Kidney (tissue), 14 donors: ENCODE measurements around the gene RCAN1. TPM values are rescaled to one million over a fixed set of nuclear protein-coding genes. Genes with fewer than 3 reads are reported as not detected.
A peak's percentile ranks its signal among the peaks of the same experiment; 100 is the strongest.

Experiments used
- DNase-seq, 5 donors: peaks; one replicate each; pipeline ENCODE4 v3.0.0-alpha.2; 2013 to 2020
- FAIRE-seq: peaks from 2 replicates; lab custom pipeline; 2012; peaks lifted over from hg19 to GRCh38; lab: Jason Lieb, UNC
- H3K27ac ChIP-seq, 2 donors: one replicate each; pipeline ENCODE4 v1.7.0; 2013; ENCODE audit warnings: low read depth in 2 of 2, low read length in 2 of 2, inconsistent platforms in 1 of 2
- H3K27me3 ChIP-seq: one replicate; pipeline ENCODE4 v1.7.1; 2013; ENCODE audit warnings: low read length, inconsistent platforms; ENCODE audit not compliant: control insufficient read depth, insufficient read depth
- H3K36me3 ChIP-seq, 3 donors: one replicate each; pipeline versions ENCODE4 v1.7.0 to v1.7.1; 2013; ENCODE audit warnings: low read length in 3 of 3, control low read depth in 1 of 3, inconsistent platforms in 1 of 3; ENCODE audit not compliant: insufficient read depth in 3 of 3, control insufficient read depth in 2 of 3
- H3K4me1 ChIP-seq, 3 donors: one replicate each; pipeline versions ENCODE4 v1.7.0 to v1.7.1; 2013; ENCODE audit warnings: low read length in 3 of 3, inconsistent platforms in 1 of 3, low read depth in 1 of 3; ENCODE audit not compliant: control insufficient read depth in 2 of 3, insufficient read depth in 2 of 3
- H3K4me3 ChIP-seq, 3 donors: one replicate each; pipeline versions ENCODE4 v1.7.0 to v1.8.1; 2013; ENCODE audit warnings: low read length in 3 of 3, control low read depth in 1 of 3, inconsistent platforms in 1 of 3
- H3K9ac ChIP-seq, 3 donors: one replicate each; pipeline versions ENCODE4 v1.7.0 to v1.7.1; 2013; ENCODE audit warnings: low read length in 3 of 3, control low read depth in 1 of 3, inconsistent platforms in 1 of 3
- H3K9me3 ChIP-seq, 3 donors: one replicate each; pipeline versions ENCODE4 v1.7.0 to v1.7.1; 2013; ENCODE audit warnings: low read length in 3 of 3, control low read depth in 1 of 3, inconsistent platforms in 1 of 3; ENCODE audit not compliant: control insufficient read depth in 2 of 3, insufficient read depth in 1 of 3
- intact Hi-C: fragments of 100-400 bp; cut with DNase I; formaldehyde crosslinking; loops from one replicate; pipeline ENCODE4 v1.11.1; 2022
- polyA plus RNA-seq: library from polyadenylated mRNA; stranded (reverse); fragments of 350-450 nt; fragmentation: Illumina TruSeq; extraction: RNeasy Lipid Tissue Mini Kit (QIAGEN cat#74804); gene quantifications from one replicate; pipeline ENCODE4 v1.2.3, GENCODE V29; 2014; ENCODE audit warnings: low read depth, low replicate concordance; ENCODE audit not compliant: insufficient read depth
- total RNA-seq: library from RNA; stranded (reverse); fragmentation: NEBNext Ultra II Directional; extraction: Animal tissue kit (Norgen Biotek cat#: 25700); gene quantifications from one replicate; pipeline ENCODE4 v1.2.1, GENCODE V29; 2021
- TF ChIP-seq, protein P1 (sequence below): IDR thresholded peaks from 3 replicates; pipeline ENCODE4 v1.5.1; 2012; ENCODE audit warnings: mild to moderate bottlenecking, moderate library complexity, borderline replicate concordance; ENCODE audit not compliant: insufficient read depth; ENCODE audit errors: extremely low read depth
- donor health status: control.
- donor health status: control.
- donor health status: control.
- donor health status: control.
- donor health status: control.
- donor health status: DM: yes; HTN: yes; CAD: no.
- donor health status: Normal renal cell carcinoma (clear cell type).

Gene RCAN1
- total and polyA plus RNA-seq, 2 donors from 2014 or later: 31.3 to 55.3 TPM

DNA sequence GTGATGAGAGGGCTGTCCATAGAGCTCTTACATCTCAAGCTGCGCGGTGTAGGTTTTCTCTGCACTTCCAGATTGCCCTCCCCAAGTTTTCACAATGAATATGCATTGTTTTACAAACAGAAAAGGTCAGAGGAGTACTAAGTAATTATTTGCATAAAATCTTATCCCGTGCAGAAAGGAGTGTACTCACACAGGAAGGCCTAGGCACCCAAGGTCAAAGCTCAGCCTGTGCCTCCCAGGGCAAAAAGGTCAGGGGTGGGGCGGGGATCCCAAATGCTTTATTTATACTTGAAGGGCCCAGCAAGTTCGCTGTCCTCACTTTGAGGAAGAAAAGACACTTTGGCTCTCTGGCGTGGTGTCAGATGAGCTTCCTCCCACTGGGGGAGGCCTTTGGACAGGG lies 92.6 kb downstream of the RCAN1 start:
- intact Hi-C loops: no loop called here
- FAIRE-seq: no peak

DNA sequence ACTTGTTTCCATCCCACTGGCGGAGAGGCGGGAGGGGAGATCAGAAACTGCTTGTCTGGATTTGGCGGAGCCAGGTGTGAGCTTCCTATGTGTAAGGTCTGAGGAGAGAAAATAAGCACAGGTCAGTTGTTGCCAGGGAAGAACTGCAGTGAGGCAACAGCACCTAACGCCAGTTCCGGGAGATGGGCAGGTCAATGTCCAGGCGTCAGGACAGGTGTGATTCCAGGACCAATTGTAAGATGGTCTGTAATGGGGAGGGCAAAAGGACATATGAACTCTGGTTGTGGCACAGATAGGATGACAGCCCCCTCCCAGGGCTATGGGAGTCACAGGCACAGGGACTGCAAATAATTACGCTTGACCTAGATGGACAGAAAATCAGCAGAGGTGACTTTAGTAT lies 93.4 kb downstream of the RCAN1 start:
- Histone ChIP-seq H3K4me3 (no peak overlapping the region), H3K36me3 (peaks cover 0 to 48% (median 27%) of the 10 kb centered on the region in 3 donors), H3K4me1 (peaks cover 0 to 30% (median 6%) of the 10 kb centered on the region in 3 donors), H3K9ac (no peak overlapping the region), H3K9me3 (no peaks in the 10 kb centered on the region), H3K27me3 (no peaks in the 10 kb centered on the region), H3K27ac (peak overlapping the region in 1 of 2 donors; percentile 73)
- no peak for FAIRE-seq
- intact Hi-C loops: no loop called here
- DNase-seq: no peak
- TF ChIP-seq, protein P1, sequence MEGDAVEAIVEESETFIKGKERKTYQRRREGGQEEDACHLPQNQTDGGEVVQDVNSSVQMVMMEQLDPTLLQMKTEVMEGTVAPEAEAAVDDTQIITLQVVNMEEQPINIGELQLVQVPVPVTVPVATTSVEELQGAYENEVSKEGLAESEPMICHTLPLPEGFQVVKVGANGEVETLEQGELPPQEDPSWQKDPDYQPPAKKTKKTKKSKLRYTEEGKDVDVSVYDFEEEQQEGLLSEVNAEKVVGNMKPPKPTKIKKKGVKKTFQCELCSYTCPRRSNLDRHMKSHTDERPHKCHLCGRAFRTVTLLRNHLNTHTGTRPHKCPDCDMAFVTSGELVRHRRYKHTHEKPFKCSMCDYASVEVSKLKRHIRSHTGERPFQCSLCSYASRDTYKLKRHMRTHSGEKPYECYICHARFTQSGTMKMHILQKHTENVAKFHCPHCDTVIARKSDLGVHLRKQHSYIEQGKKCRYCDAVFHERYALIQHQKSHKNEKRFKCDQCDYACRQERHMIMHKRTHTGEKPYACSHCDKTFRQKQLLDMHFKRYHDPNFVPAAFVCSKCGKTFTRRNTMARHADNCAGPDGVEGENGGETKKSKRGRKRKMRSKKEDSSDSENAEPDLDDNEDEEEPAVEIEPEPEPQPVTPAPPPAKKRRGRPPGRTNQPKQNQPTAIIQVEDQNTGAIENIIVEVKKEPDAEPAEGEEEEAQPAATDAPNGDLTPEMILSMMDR: no peak

More for the DNA sequence above, 92.6 kb downstream of the RCAN1 start:
- DNase-seq: peak in 1 of 5 donors; percentile 42
- Histone ChIP-seq H3K27ac (peak overlapping the region; percentile 59 to 73), H3K4me1 (peaks cover 0 to 30% (median 10%) of the 10 kb centered on the region in 3 donors), H3K9me3 (no peaks in the 10 kb centered on the region), H3K9ac (peak overlapping the region in 1 of 3 donors; percentile 10), H3K4me3 (peak overlapping the region in 1 of 3 donors; percentile 0), H3K36me3 (peaks cover 0 to 41% (median 23%) of the 10 kb centered on the region in 3 donors), H3K27me3 (no peaks in the 10 kb centered on the region)
- TF ChIP-seq, protein P1: no peak

DNA sequence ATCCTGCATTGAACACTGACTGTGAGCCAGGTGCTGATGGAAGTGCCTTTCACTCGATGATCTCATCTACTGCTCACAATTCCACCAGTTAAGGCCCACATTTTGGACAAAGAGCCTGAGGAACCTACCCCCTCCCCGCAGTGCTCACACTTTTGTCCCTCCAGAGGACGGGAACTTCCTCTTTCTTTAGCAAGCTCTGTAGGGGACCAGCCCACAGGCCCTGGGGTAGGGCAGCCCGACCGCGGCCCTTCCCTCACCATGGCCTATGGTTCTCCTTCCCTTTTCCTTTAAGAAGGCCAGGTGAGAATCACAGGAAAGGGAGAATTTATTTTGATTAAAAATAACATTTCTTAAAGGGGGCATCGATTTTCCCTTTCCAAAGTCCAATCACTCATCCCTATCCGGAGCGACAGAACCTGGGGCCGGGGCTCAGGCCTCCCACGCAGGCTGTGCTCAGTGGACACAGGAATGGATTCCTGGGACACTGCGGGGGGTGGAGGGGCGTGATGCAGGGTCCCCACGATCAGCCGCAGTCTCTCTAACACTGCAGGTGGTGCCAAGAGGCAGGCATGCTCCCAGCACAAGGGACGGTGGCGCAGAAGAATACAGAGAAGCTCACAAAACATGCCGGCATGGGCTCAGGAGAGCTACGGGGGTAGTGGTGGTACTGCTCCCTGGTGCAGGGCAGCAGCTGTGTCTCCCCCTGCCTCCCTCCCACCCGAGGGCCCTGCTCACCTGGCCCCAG lies 94.0 kb downstream of the RCAN1 start:
- DNase-seq: no peak
- peaks cover 0 to 30% (median 6%) of the 10 kb centered on the region in 3 donors for H3K4me1 ChIP-seq
- intact Hi-C loops: no loop called here

More for the DNA sequence above, 94.0 kb downstream of the RCAN1 start:
- no peak for FAIRE-seq
- Histone ChIP-seq H3K4me3 (no peak overlapping the region), H3K27me3 (no peaks in the 10 kb centered on the region), H3K9ac (no peak overlapping the region), H3K9me3 (no peaks in the 10 kb centered on the region), H3K27ac (peak overlapping the region; percentile 22 to 73), H3K36me3 (peaks cover 0 to 50% (median 27%) of the 10 kb centered on the region in 3 donors)
- TF ChIP-seq, protein P1: no peak
